Measurements from ENCODE around the gene SCAMP4.
"Not testable (repeated sequence)": the region's sequence is repeated elsewhere in the genome, so short reads cannot be mapped to it uniquely, and the experiment has no call there.

SCAMP4 gene

GRCh38 chr19:1883784-1884183 is 21.4 kb upstream of the SCAMP4 start:
- DNase-seq, result no peak

GRCh38 chr19:1884291-1884718 is 20.9 kb upstream of the SCAMP4 start:
- DNase-seq, result no peak

GRCh38 chr19:1884719-1885334 is 20.4 kb upstream of the SCAMP4 start:
- DNase-seq, result no peak

GRCh38 chr19:1885398-1886119 is 19.6 kb upstream of the SCAMP4 start, which contains the start of gene ABHD17A:
Gene ABHD17A, minus strand, starts transcription at chr19:1885496. Its CDS starts 3,930 bp downstream, at chr19:1881566.
- DNase-seq, result peak; percentile 92 to 96 (median 93)

- DNase-seq, result not testable (repeated sequence)
Measured at GRCh38 chr19:1886360-1886759, 18.8 kb upstream of the SCAMP4 start.

- DNase-seq, result no peak
Measured at GRCh38 chr19:1888385-1888784, 16.8 kb upstream of the SCAMP4 start.

- no peak for DNase-seq
Measured at GRCh38 chr19:1889907-1890306, 15.3 kb upstream of the SCAMP4 start.

GRCh38 chr19:1893791-1894190 is 11.4 kb upstream of the SCAMP4 start:
- no peak for DNase-seq

- DNase-seq, result no peak
Measured at GRCh38 chr19:1896508-1896907, 8.7 kb upstream of the SCAMP4 start.

GRCh38 chr19:1901940-1902404 is 3.2 kb upstream of the SCAMP4 start:
- DNase-seq, result no peak

GRCh38 chr19:1902923-1903322 is 2.3 kb upstream of the SCAMP4 start:
- no peak for DNase-seq

GRCh38 chr19:1904860-1905109 is 414 bp upstream of the SCAMP4 start:
- DNase-seq, result no peak

- DNase-seq, result no peak
Measured at GRCh38 chr19:1905863-1906375, 720 bp downstream of the SCAMP4 start.

GRCh38 chr19:1906985-1907562 is 1.9 kb downstream of the SCAMP4 start:
- no peak for DNase-seq

GRCh38 chr19:1907563-1908363 is 2.6 kb downstream of the SCAMP4 start:
- DNase-seq, result no peak

GRCh38 chr19:1908364-1908678 is 3.1 kb downstream of the SCAMP4 start:
- DNase-seq, result no peak

- DNase-seq, result no peak
Measured at GRCh38 chr19:1909761-1910080, 4.5 kb downstream of the SCAMP4 start.

- no peak for DNase-seq
Measured at GRCh38 chr19:1910177-1910576, 5.0 kb downstream of the SCAMP4 start.

- DNase-seq, result no peak
Measured at GRCh38 chr19:1911098-1911497, 5.9 kb downstream of the SCAMP4 start.

GRCh38 chr19:1911995-1912394 is 6.8 kb downstream of the SCAMP4 start:
- DNase-seq, result no peak

- no peak for DNase-seq
Measured at GRCh38 chr19:1912760-1913505, 7.7 kb downstream of the SCAMP4 start.

GRCh38 chr19:1913781-1914577 is 8.8 kb downstream of the SCAMP4 start:
- DNase-seq, result no peak
